22Rv1 (cell line): ENCODE measurements around the gene POPDC2.

ENCODE experiments used
- ZFX ChIP-seq: fragments of 450-650 bp; IDR thresholded peaks from 2 replicates; pipeline ENCODE4 v1.6.1; 2017; ENCODE audit warnings: antibody characterized with exemption, borderline replicate concordance
- TF ChIP-seq, protein P1 (sequence below): fragments of 450-650 bp; IDR thresholded peaks from 2 replicates; pipeline ENCODE4 v1.5.1; 2017; ENCODE audit warnings: mild to moderate bottlenecking

DNA sequence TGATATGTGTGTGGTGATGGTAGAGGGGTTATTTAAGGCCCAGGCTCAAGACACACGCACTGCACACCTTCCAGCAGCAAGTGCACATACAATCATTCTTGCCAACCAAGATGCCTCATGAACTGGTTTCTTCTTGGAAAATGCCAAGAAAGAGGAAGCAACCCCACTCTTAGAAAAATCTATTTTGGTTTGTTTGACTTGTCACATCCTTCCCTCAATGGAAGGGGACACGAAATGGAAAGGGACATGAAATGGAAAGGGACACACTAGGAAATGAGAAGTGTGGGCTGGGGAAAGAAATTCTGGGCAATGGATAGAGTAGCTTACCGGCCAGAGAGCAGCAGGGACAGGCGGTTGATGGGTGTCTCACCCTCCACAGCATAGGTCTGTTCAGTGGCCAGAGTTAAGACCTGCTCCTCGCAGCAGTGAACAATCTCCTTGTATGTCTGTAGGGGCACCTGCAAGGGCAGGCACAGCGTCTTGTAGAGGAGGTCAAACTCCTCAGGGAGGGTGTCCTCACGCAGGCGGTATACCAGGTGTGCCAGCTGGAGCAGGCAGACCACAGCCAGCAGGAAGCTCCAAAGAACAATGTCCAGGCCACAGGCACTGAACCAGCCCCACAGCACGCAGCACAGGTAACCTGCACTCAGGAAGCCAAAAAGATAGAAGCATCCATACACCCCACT, 640 bp downstream of the POPDC2 start:
- TF ChIP-seq, protein P1, sequence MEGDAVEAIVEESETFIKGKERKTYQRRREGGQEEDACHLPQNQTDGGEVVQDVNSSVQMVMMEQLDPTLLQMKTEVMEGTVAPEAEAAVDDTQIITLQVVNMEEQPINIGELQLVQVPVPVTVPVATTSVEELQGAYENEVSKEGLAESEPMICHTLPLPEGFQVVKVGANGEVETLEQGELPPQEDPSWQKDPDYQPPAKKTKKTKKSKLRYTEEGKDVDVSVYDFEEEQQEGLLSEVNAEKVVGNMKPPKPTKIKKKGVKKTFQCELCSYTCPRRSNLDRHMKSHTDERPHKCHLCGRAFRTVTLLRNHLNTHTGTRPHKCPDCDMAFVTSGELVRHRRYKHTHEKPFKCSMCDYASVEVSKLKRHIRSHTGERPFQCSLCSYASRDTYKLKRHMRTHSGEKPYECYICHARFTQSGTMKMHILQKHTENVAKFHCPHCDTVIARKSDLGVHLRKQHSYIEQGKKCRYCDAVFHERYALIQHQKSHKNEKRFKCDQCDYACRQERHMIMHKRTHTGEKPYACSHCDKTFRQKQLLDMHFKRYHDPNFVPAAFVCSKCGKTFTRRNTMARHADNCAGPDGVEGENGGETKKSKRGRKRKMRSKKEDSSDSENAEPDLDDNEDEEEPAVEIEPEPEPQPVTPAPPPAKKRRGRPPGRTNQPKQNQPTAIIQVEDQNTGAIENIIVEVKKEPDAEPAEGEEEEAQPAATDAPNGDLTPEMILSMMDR, result no peak
- TF ChIP-seq ZFX, result no peak
